Measurements from ENCODE around the gene ZNRF1. TPM values are rescaled to one million over a fixed set of nuclear protein-coding genes. Genes with fewer than 3 reads are reported as not detected.
A peak's percentile ranks its signal among the peaks of the same experiment; 100 is the strongest.

Gene ZNRF1
- total RNA-seq, 1 experiment from 2014 or later = 10.5 TPM

- no peak for DNase-seq (ENCODE audit: unreplicated experiment)
- H3K4me3 Mint-ChIP-seq (ENCODE audit: unreplicated experiment) = peak overlapping the region; percentile 73
- H3K36me3 Mint-ChIP-seq (ENCODE audit: insufficient read depth, unreplicated experiment) = no peaks in the 10 kb centered on the region
- ChIA-PET CTCF (interaction anchor here (8.6 to 9.3 kb wide), 2 partner anchors 110 kb away, joined by 51 to 199 read pairs; no protein-coding TSS in a partner anchor), POLR2A (interaction anchor here (0.6 to 3.1 kb wide), 4 partner anchors 9 to 110 kb away, joined by 3 to 71 read pairs (median 10); no protein-coding TSS in a partner anchor)
- intact Hi-C loops (cut with micrococcal nuclease) = no loop called here
- H3K9me3 Mint-ChIP-seq (ENCODE audit: unreplicated experiment) = no peaks in the 10 kb centered on the region
- TF ChIP-seq CTCF (IDR thresholded peaks at IDR 0.05; ENCODE audit: unreplicated experiment) = no peak
- H3K27ac Mint-ChIP-seq (ENCODE audit: low read depth, unreplicated experiment) = no peak overlapping the region
- no peaks in the 10 kb centered on the region for H3K27me3 Mint-ChIP-seq (ENCODE audit: insufficient read depth, unreplicated experiment)
- H3K4me1 Mint-ChIP-seq (ENCODE audit: insufficient read depth, unreplicated experiment) = peaks cover 19% of the 10 kb centered on the region
- TSS peak; percentile 18 for BruUV-seq (replicated peaks)
Measured at GRCh38 chr16:75000481-75001081, 1.8 kb downstream of the ZNRF1 start.

- H3K36me3 Mint-ChIP-seq (ENCODE audit: insufficient read depth, unreplicated experiment) = no peaks in the 10 kb centered on the region
- BruUV-seq (replicated peaks) = no TSS peak
- H3K27me3 Mint-ChIP-seq (ENCODE audit: insufficient read depth, unreplicated experiment) = no peaks in the 10 kb centered on the region
- no peak overlapping the region for H3K27ac Mint-ChIP-seq (ENCODE audit: low read depth, unreplicated experiment)
- no peak for TF ChIP-seq CTCF (IDR thresholded peaks at IDR 0.05; ENCODE audit: unreplicated experiment)
- CTCF ChIA-PET = interaction anchor here (8.6 kb wide), 1 partner anchor 108 kb away, joined by 51 read pairs; no protein-coding TSS in a partner anchor
- no peaks in the 10 kb centered on the region for H3K9me3 Mint-ChIP-seq (ENCODE audit: unreplicated experiment)
- peaks cover 19% of the 10 kb centered on the region for H3K4me1 Mint-ChIP-seq (ENCODE audit: insufficient read depth, unreplicated experiment)
- no peak overlapping the region for H3K4me3 Mint-ChIP-seq (ENCODE audit: unreplicated experiment)
- intact Hi-C loops (cut with micrococcal nuclease) = no loop called here
- POLR2A ChIA-PET = interaction anchor here (1.9 kb wide), 1 partner anchor 10 kb away, joined by 5 read pairs; no protein-coding TSS in a partner anchor
- DNase-seq (ENCODE audit: unreplicated experiment) = no peak
Measured at GRCh38 chr16:75002474-75002873, 3.6 kb downstream of the ZNRF1 start.

GRCh38 chr16:75003931-75004330 lies 5.1 kb downstream of the ZNRF1 start:
- POLR2A ChIA-PET = interaction anchor here (1.7 to 1.9 kb wide), 2 partner anchors 8 to 106 kb away, joined by 3 to 5 read pairs; no protein-coding TSS in a partner anchor
- peaks cover 19% of the 10 kb centered on the region for H3K4me1 Mint-ChIP-seq (ENCODE audit: insufficient read depth, unreplicated experiment)
- intact Hi-C loops (cut with micrococcal nuclease) = no loop called here
- CTCF ChIA-PET = interaction anchor here (8.6 kb wide), 1 partner anchor 107 kb away, joined by 51 read pairs; no protein-coding TSS in a partner anchor
- no peaks in the 10 kb centered on the region for H3K36me3 Mint-ChIP-seq (ENCODE audit: insufficient read depth, unreplicated experiment)
- no peak for TF ChIP-seq CTCF (IDR thresholded peaks at IDR 0.05; ENCODE audit: unreplicated experiment)
- no peaks in the 10 kb centered on the region for H3K27me3 Mint-ChIP-seq (ENCODE audit: insufficient read depth, unreplicated experiment)
- H3K4me3 Mint-ChIP-seq (ENCODE audit: unreplicated experiment) = no peak overlapping the region
- no TSS peak for BruUV-seq (replicated peaks)
- H3K27ac Mint-ChIP-seq (ENCODE audit: low read depth, unreplicated experiment) = no peak overlapping the region
- no peaks in the 10 kb centered on the region for H3K9me3 Mint-ChIP-seq (ENCODE audit: unreplicated experiment)
- no peak for DNase-seq (ENCODE audit: unreplicated experiment)

- no peak for TF ChIP-seq CTCF (IDR thresholded peaks at IDR 0.05; ENCODE audit: unreplicated experiment)
- Mint-ChIP-seq H3K9me3 (ENCODE audit: unreplicated experiment) (no peaks in the 10 kb centered on the region), H3K27ac (ENCODE audit: low read depth, unreplicated experiment) (no peak overlapping the region), H3K4me1 (ENCODE audit: insufficient read depth, unreplicated experiment) (peaks cover 19% of the 10 kb centered on the region), H3K27me3 (ENCODE audit: insufficient read depth, unreplicated experiment) (no peaks in the 10 kb centered on the region), H3K36me3 (ENCODE audit: insufficient read depth, unreplicated experiment) (peaks cover 3% of the 10 kb centered on the region), H3K4me3 (ENCODE audit: unreplicated experiment) (no peak overlapping the region)
- ChIA-PET CTCF (interaction anchor here (0.6 to 8.6 kb wide), 2 partner anchors 40 to 106 kb away, joined by 3 to 51 read pairs; no protein-coding TSS in a partner anchor), POLR2A (interaction anchor here (0.6 to 1.7 kb wide), 2 partner anchors 13 to 105 kb away, joined by 3 read pairs; no protein-coding TSS in a partner anchor)
- intact Hi-C loops (cut with micrococcal nuclease) = no loop called here
- DNase-seq (ENCODE audit: unreplicated experiment) = no peak
- no TSS peak for BruUV-seq (replicated peaks)
Measured at GRCh38 chr16:75004460-75004859, 5.6 kb downstream of the ZNRF1 start.

All from MCF 10A (cell line).